ENCODE results near the gene KLF11. TPM values are rescaled to one million over a fixed set of nuclear protein-coding genes. Genes with fewer than 3 reads are reported as not detected.
A peak's percentile ranks its signal among the peaks of the same experiment; 100 is the strongest.
"Not testable (repeated sequence)": the region's sequence is repeated elsewhere in the genome, so short reads cannot be mapped to it uniquely, and the experiment has no call there.

Gene KLF11
- total RNA-seq, 1 donor from 2014 or later, result 7.3 TPM

DNA sequence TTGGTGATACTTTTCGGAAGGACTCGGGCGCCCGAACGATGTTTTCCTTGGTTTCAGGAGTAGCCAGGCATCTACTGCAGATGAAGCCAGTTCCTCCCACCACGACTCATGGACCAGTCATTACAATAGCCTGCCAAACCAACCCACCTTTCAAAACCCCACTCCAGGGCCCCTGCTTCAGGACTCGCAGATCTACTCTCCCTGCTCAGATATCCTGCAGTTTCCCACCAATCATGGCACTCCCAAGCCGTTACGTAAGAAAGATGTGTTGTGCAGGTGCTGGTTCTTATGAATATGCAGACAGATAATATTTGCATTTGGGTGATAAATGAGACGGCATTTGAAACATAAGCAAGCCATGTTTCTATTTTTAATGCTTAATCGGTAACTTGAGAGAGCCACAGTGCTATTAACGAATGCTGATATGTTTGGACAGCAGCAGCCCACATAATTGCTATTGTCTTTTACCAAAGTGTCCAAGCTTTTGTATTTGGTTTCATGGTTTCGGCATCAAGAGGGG, 40.4 kb downstream of the KLF11 start:
- no peak for DNase-seq (ENCODE audit: low read depth in 2 of 2)

DNA sequence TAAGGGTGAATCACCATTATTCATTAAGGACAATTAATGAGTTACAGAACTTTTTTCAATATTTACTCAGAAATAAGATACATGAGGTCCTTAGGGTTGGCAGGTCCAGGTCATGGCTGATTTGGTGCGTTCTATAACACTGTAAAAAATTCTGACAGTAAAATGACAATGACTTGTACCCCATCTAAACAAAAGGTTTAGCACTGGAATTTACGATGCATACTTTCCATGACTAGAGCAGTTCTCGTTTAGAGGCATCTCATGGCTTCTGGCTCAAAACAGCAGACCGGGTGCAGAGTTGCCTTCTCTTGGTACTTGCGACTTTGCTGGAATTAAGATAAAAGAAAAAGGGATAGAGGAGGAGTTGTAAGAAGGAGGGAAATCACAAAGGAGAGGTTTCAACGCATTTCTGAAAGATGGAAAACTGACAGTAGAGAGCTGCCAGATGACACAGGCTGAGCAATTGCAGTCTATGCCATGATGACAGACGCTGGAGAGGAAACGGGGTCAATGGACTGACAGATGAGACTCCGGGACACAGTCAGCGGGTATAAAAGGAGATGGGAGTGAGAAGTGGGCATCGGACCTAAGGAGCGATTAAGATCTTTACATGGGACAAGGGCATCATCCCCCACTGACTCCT, 41.0 kb downstream of the KLF11 start:
- DNase-seq (ENCODE audit: low read depth in 2 of 2), result peak in 1 of 2 donors; percentile 31

DNA sequence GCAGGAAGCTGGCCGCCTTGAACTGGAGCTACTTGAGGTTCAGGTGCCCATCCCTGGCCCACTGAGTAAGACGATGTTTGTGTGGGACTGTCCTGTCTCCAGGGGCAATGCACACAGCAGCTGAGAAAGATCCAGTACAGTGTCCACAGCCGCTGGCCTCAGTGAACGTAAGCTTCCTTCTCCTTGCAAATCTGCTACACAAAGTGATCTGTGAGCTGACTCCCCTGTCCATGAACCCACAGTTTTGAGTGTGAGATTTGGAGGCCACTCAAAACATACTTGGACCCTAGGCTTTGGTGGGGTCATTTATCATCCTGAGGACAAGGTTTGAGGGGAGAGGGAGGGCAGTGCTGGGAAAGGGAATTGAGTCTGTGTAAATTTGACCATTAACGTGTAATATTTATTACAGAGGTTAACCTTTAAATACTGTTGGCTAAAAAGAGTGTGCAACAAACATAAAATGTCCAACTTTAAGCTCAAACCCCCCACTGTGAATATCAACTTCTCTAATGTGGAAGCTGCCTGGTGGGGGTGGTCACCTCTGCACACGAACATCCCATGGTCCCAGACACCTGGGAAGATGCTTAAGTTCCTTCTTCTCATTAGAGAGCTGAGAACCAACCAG, 41.8 kb downstream of the KLF11 start:
- DNase-seq (ENCODE audit: low read depth in 2 of 2), result no peak

DNA sequence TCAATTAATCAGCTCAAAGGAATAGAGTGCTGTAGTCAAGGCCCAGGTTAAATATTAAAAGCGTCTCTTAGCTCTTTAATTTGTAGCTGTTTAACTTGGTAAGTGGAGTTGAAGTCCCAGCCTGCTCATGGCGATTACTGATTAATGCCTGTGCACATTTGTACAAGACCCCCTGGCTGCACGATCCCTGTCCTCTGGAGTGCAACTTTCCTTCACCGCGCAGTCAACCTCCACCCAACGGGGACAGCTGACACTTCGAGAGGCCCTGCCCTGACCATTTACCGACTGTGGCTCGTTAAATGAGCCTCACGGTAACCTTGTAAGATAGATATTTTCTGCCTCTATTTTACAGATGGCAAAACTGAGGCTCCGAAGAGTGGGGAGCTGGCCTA, 42.3 kb downstream of the KLF11 start:
- DNase-seq (ENCODE audit: low read depth in 2 of 2), result no peak

DNA sequence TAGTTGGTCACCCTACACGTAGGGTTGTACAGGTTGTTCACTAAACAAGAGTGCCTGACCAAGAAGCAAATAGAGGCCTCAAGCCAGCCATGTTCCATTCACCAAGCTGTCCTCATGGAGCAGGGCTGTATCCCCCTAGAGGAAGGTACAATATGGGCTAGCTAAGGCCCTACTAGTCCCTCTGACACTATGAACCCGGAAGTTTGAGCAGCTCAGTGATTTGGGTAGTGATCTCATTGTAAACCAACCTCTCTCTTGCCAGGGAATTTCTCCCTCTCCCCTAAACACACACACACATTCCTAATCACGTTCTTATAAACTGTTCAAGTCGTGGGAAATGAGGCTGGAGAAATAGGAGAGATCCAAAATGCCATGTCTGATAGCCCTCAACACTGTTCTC, 43.6 kb downstream of the KLF11 start:
- no peak for DNase-seq (ENCODE audit: low read depth in 2 of 2)

DNA sequence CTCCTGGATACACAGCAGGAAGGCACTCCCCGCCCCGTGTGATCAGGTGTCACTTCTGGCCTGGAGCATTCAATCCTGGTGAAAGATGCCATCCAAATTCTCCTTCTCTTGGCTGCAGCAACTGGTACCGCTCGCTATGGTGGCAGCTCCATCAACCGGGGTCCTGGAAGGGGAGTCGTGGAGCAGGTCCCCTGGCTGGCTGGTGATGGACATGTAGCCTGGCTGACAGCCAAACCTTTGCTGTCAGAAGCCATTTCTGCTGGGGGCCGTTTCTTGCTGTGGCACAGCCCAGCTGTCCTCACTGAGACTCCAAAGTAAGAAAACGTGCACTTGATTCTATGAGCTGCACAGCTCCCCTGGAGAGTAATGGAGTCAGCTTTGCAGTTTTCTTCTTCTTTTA, 44.0 kb downstream of the KLF11 start:
- no peak for DNase-seq (ENCODE audit: low read depth in 2 of 2)

DNA sequence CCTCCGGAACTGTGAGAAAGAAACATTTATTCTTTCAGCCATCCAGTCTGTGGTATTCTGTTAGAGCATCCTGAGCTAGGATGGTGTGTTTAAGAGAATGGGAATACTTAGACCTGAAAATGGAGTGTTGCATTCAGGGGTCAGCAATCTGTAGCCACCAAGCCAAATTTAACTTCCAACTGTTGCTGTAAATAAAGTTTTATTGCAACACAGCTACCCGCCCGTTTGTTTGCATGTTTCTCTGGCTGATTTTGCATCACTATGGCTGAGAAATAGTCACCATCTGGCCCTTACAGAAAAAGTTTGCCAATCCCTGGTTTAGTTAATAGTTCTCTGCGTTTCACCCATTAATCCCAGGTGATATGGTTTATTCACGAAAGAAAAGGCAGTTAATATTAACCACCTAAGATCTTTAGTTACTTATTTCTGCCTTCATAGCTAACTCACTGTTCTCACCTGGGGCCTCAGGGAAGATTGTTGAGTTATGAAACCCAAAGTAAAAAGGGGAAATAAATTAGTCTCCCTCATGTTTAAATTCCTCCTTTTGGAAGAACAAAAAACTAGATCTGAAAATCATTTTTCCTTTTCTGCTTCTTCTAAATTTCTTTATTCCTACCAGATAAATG, 46.3 kb downstream of the KLF11 start:
- no peak for DNase-seq (ENCODE audit: low read depth in 2 of 2)

DNA sequence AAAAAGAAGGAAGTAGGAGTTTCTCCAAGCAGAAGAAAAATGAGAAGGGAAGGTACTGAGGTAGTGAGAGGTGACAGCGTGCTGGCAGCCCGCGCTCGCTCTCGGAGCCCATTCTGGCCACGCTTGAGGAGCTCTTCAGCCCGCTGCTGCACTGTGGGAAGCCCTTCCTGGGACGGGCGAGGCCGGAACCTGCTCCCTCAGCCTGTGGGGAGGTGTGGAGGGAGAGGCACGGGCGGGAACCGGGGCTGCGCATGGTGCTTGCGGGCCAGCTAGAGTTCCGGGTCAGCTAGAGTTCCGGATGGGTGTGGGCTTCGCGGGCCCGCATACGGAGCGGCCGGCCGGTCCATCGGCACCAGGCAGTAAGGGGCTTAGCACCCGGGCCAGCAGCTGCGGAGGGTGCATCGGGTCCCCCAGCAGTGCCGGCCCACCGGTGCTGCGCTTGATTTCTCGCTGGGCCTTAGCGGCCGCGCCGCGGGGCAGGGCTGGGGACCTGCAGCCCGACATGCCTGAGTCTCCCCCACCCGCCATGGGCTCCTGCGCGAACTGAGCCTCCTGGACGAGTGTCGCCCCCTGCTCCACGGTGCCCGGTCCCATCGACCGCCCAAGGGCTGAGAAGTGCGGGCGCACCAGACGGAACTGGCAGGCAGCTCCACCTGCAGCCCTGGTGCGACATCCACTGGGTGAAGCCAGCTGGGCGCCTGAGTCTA, 48.0 kb downstream of the KLF11 start:
- DNase-seq (ENCODE audit: low read depth in 2 of 2), result no peak

DNA sequence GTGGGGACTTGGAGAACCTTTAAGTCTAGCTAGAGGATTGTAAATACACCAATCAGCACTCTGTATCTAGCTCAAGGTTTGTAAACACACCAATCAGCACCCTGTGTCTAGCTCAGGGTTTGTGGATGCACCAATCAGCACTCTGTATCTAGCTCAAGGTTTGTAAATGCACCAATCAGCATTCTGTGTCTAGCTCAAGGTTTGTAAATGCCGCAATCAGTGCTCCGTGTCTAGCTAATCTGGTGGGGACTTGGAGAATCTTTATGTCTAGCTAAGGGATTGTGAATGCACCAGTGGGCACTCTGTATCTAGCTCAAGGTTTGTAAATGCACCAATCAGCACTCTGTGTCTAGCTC, 48.5 kb downstream of the KLF11 start:
- not testable (repeated sequence) for DNase-seq (ENCODE audit: low read depth in 2 of 2)

DNA sequence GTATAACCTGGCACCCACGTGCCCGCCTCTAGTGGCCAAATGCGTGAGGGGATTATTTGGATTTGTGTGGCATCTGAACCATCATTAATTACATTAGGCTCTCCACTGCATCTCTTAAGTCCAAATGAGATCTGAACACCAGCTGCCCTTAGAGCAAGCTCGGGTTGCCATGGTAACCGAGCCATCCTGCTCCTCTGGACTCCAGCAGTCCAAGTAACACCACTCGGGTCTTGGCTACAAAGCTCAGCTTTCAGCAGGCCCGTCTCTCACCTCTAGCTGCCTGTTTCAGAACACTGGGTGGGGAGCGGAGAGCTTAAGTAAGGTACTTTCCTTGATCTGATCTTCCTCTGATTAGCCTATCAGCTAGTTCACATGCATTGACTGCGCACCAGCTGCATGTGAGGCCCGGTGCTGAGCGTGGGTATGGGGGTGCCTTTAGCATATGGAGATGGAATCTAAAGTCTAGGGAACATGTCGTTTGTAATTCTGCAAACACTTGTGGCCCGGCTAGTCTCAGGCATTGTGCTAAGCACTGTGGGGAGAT, 51.0 kb downstream of the KLF11 start:
- DNase-seq (ENCODE audit: low read depth in 2 of 2), result no peak

DNA sequence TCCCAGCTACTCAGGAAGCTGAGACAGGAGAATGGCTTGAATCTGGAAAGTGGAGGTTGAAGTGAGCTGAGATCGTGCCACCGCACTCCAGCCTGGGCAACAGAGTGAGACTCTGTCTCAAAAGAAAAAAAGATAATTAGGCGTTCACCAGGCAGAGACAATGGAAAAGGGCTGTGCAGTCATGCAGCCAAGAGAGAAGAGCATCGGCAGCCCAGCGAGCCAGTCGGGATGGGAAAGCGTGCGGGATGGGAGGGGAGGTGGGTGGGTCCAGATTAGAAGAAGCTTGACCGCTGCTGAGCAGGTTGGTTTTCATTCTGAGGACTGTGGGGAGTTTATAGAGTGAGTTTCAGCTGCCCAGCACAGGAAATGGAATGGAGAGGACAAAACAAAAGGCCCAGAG, 51.8 kb downstream of the KLF11 start:
- no peak for DNase-seq (ENCODE audit: low read depth in 2 of 2)

DNA sequence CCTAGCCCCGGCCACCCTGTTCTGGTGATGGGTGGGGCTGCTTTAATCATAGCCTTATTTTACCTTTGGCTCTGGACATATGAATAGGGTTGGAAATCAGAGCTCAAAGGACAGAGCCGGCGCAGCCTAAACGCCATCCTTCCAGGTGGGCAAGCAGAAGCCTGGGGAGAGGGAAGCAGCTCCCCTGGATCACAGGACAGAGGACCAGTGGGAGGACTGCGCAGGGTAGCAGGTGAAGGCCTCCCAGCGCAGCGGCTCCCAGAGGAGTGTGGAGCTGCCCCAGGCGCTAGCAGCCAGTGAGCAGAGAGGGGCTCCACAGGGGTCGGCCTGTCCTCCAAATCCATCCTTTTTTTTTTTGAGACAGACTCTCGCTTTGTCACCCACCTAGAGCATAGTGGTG, 53.3 kb downstream of the KLF11 start:
- no peak for DNase-seq (ENCODE audit: low read depth in 2 of 2)

DNA sequence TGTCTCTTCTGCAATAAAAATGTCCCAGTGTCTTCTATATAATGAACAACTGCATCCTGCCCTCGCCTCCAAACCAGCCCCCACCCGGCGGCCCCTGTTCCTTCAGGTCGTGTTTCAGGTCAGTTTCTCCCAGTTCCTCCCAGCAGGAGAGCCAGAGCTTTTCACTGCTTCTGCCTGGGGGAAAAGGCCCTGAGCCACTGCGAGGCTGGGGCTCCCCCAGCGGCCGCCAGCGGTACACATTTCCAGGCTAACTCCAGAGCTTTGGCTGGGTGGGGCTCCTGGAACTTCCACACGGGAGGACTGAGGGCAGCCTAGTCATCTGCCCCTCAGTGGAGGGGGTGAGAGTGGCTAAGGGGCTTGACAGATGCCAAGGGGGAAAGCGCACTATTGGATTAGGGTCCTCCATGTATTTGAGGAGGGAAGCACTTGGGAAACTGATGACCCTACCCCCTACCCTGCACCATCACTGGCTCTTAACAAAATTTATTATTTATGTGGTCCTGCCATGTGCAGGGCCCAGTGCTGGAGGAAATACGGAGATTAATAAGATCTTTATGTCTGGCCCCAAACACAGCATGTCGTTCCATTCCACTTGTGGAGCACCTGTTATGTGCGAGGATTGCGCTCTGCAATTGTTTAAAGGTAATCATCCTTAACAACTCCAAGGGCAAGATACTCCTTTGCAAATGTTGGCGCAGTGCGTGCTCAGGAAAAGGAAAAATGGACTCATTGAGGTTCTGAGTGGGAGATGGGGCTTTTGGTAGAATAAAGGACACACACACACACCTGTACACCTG, 54.2 kb downstream of the KLF11 start:
- DNase-seq (ENCODE audit: low read depth in 2 of 2), result peak; percentile 64 to 67

DNA sequence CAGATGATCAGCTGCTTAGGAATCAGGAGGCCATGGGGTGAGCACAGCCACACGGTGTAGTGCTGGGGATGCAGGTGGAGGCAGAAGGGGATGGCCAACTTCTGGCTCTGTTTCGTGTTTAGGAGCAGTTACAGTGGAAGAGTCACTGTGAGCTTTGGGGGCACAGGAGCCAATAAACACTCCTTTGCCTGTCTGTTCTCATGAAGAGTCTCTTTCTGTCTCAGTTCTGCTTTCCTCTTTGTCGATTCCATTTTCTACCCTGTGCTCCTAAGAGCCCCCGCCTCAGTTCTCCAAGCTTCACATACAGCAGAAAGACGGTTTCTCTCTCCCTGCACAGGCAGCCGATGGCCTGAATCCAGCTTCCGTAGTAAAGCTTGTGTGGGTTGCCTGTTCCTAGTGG, 58.1 kb downstream of the KLF11 start:
- peak in 1 of 2 donors; percentile 31 for DNase-seq (ENCODE audit: low read depth in 2 of 2)

DNA sequence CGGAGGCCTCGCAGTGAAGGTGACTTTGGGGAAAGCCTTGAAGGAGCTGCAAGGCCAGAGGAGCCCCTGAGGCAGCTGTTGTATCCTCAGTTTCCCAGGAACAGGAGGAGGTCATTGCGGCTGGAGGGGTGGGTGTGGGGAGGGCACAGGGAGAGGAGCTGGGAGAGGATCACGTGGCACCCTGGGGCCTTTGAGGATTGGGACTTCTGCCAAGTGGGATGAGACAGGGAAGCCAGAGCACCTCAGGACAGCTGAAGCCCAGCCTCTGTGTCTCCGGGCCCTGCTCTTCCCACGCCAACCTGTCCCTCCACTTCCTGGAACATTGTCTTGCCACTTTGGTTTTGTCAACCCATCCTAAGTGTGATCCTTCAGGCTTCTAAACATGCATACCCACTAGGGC, 59.8 kb downstream of the KLF11 start:
- no peak for DNase-seq (ENCODE audit: low read depth in 2 of 2)

Other genes with a start within 250 kb of the KLF11 start
- gene TAF1B, start 200.1 kb upstream of the KLF11 start, total RNA-seq, result 19.0 and 19.2 TPM in 2 replicates
- gene GRHL1, start 91.9 kb upstream of the KLF11 start, total RNA-seq, result 0.22 and 0.40 TPM in 2 replicates
- gene CYS1, start 36.9 kb downstream of the KLF11 start, total RNA-seq, result under 0.01 TPM in 1 of 2 replicates, not detected in the other
- gene RRM2, start 79.2 kb downstream of the KLF11 start, total RNA-seq, result 5.6 and 16.1 TPM in 2 replicates

Measured in lung microvascular endothelial cell (primary cell).